ENCODE results near the gene IL36B.

- no peak for TF ChIP-seq CTCF (IDR thresholded peaks at IDR 0.05)
- no peak for TF ChIP-seq POLR2A (IDR thresholded peaks at IDR 0.05)
Measured at GRCh38 chr2:112989611-112990010, 63.1 kb downstream of the IL36B start.
